ENCODE measurements around the gene SEMA3G. TPM values are rescaled to one million over a fixed set of nuclear protein-coding genes. Genes with fewer than 3 reads are reported as not detected.

The SEMA3G gene
- total RNA-seq, 1 experiment from 2014 or later, result 0.32 TPM

DNA sequence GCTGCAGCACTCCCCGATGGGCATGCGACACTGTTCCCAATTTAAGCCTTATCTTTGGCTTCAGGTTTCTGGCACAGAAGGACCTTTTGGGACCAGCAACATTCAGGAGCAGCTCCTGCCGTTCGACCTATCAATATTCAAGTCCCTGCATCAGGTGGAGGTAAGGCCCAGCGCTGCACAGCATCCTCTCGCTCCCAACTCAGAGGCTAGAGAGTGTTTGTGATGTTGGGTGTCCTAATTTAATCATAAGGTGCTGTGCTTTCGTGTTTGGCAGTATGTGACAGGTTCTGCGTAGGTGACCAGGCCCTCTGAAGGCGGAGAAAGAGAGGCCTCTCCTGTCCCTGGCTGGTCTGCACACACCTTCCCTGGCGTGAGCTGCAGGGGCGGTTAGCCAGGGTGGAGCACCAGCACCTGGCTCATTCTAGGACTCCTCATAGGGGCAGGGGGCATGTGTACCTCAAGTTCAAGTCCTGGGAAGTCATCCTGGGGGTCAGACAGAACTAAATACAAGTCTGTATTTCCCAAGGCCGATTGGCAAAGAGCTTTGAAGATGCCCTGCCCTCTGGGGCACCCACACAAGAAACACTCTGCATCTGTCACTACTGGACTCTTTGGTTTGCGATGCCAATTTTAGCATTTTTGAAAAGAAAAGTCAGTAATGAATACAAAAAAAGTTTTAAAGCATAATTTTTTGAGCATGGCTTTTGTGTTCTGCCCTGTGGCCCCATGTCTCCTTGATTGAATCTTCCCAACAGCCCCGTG, 27.5 kb upstream of the SEMA3G start:
- BruUV-seq (replicated peaks), result no TSS peak
- TF ChIP-seq, protein P1, sequence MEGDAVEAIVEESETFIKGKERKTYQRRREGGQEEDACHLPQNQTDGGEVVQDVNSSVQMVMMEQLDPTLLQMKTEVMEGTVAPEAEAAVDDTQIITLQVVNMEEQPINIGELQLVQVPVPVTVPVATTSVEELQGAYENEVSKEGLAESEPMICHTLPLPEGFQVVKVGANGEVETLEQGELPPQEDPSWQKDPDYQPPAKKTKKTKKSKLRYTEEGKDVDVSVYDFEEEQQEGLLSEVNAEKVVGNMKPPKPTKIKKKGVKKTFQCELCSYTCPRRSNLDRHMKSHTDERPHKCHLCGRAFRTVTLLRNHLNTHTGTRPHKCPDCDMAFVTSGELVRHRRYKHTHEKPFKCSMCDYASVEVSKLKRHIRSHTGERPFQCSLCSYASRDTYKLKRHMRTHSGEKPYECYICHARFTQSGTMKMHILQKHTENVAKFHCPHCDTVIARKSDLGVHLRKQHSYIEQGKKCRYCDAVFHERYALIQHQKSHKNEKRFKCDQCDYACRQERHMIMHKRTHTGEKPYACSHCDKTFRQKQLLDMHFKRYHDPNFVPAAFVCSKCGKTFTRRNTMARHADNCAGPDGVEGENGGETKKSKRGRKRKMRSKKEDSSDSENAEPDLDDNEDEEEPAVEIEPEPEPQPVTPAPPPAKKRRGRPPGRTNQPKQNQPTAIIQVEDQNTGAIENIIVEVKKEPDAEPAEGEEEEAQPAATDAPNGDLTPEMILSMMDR (IDR thresholded peaks at IDR 0.05; ENCODE audit: insufficient read depth in 1 of 2, low read depth in 1 of 2, low read length in 1 of 2, severe bottlenecking in 1 of 2, unreplicated experiment in 1 of 2), result no peak
- no peak for DNase-seq
- Histone ChIP-seq H3K9me3 (no peaks in the 10 kb centered on the region), H3K36me3 (ENCODE audit: control insufficient read depth, insufficient read depth, low read length) (peaks cover 4% of the 10 kb centered on the region), H3K4me3 (ENCODE audit: low read depth, low read length) (no peak overlapping the region), H3K27me3 (replicated peaks; ENCODE audit: control insufficient read depth, insufficient read depth, low read length) (no peaks in the 10 kb centered on the region), H3K4me1 (no peaks in the 10 kb centered on the region)
- Mint-ChIP-seq H3K27ac (ENCODE audit: unreplicated experiment) (no peak overlapping the region), H3K27me3 (ENCODE audit: insufficient read depth, unreplicated experiment) (no peaks in the 10 kb centered on the region), H3K9me3 (ENCODE audit: unreplicated experiment) (no peaks in the 10 kb centered on the region), H3K4me1 (ENCODE audit: low read depth, unreplicated experiment) (no peaks in the 10 kb centered on the region), H3K36me3 (ENCODE audit: insufficient read depth, unreplicated experiment) (peaks cover 56% of the 10 kb centered on the region), H3K4me3 (ENCODE audit: unreplicated experiment) (no peak overlapping the region)
- intact Hi-C loops (cut with micrococcal nuclease; ENCODE audit: unreplicated experiment), result no loop called here
- POLR2A ChIA-PET, result no interaction called here
- CTCF ChIA-PET, result no interaction called here

DNA sequence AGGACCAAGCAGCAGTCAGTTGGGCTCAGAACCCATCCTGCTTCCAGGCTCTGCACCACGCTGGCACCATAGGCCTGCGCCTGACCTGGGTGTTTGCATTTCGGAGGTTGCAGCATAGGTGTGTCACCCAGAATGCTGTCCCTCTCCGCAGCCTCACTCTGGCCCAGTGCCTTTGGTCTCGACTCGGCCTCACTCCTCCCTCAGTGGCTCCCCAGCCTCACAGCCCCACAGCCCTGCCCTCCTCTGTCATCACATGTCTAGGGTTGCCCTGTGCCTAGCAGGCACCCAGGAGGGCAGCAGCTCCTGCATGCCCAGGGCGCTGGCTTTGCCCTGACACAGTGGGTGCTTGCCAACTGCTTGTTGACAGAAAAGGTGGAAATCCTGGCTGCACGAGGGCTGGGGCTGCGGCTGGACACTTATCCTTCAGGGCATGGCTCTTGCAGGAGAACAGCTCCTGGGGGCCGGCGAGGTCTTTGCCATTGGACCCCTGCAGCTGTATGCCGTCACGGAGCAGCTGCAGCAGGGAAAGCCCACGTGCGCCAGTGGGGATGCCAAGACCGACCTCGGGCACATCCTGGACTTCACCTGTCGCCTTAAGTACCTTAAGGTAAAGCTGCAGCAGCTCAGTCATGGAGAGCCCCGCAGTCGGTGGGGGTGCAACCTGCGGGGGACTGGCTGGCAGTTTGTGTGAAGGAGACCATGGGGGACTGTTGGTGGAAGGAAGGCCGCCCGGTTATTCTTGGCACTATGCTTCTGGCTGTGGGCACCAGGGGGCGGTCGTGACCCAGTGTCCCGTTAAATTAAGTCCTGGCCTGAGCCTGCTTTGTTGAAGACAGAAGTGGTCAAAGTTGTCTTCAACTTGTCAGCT, 26.7 kb upstream of the SEMA3G start:
- Histone ChIP-seq H3K4me1 (no peaks in the 10 kb centered on the region), H3K36me3 (ENCODE audit: control insufficient read depth, insufficient read depth, low read length) (peaks cover 4% of the 10 kb centered on the region), H3K27me3 (replicated peaks; ENCODE audit: control insufficient read depth, insufficient read depth, low read length) (no peaks in the 10 kb centered on the region), H3K4me3 (ENCODE audit: low read depth, low read length) (no peak overlapping the region), H3K9me3 (no peaks in the 10 kb centered on the region)
- no peak overlapping the region for H3K27ac Mint-ChIP-seq (ENCODE audit: unreplicated experiment)
- TF ChIP-seq, protein P1 (IDR thresholded peaks at IDR 0.05; ENCODE audit: insufficient read depth in 1 of 2, low read depth in 1 of 2, low read length in 1 of 2, severe bottlenecking in 1 of 2, unreplicated experiment in 1 of 2), result peak; percentile 27 to 50
- H3K4me3 Mint-ChIP-seq (ENCODE audit: unreplicated experiment), result no peak overlapping the region
- no TSS peak for BruUV-seq (replicated peaks)
- H3K36me3 Mint-ChIP-seq (ENCODE audit: insufficient read depth, unreplicated experiment), result peaks cover 52% of the 10 kb centered on the region
- ChIA-PET POLR2A (no interaction called here), CTCF (no interaction called here)
- H3K4me1 Mint-ChIP-seq (ENCODE audit: low read depth, unreplicated experiment), result no peaks in the 10 kb centered on the region
- intact Hi-C loops (cut with micrococcal nuclease; ENCODE audit: unreplicated experiment), result no loop called here
- DNase-seq, result peak in 1 of 2 experiments; percentile 38
- H3K27me3 Mint-ChIP-seq (ENCODE audit: insufficient read depth, unreplicated experiment), result no peaks in the 10 kb centered on the region
- no peaks in the 10 kb centered on the region for H3K9me3 Mint-ChIP-seq (ENCODE audit: unreplicated experiment)

DNA sequence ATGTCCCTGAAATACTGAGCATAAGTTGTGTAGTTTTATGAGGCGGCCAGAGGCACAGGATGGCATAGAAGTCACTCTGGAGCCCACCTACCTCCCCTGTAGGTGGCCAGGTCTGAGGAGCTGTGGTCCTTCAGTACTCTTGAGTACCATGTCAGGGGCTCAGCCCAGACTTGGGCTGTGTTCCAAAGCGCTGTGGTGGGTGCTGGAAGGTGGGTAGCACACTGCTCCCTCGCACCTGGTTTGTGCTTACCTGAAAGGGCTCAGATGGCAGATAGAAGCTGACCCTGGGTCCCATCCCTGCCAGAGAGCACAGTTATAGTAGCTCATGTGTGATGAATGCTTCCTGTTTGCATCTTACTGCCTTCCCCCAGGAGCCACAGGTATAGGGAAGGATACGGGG, 26.0 kb upstream of the SEMA3G start:
- intact Hi-C loops (cut with micrococcal nuclease; ENCODE audit: unreplicated experiment), result no loop called here
- Mint-ChIP-seq H3K36me3 (ENCODE audit: insufficient read depth, unreplicated experiment) (peaks cover 58% of the 10 kb centered on the region), H3K4me3 (ENCODE audit: unreplicated experiment) (no peak overlapping the region), H3K9me3 (ENCODE audit: unreplicated experiment) (no peaks in the 10 kb centered on the region), H3K27ac (ENCODE audit: unreplicated experiment) (no peak overlapping the region), H3K4me1 (ENCODE audit: low read depth, unreplicated experiment) (no peaks in the 10 kb centered on the region), H3K27me3 (ENCODE audit: insufficient read depth, unreplicated experiment) (no peaks in the 10 kb centered on the region)
- BruUV-seq (replicated peaks), result no TSS peak
- Histone ChIP-seq H3K4me1 (no peaks in the 10 kb centered on the region), H3K4me3 (ENCODE audit: low read depth, low read length) (no peak overlapping the region), H3K36me3 (ENCODE audit: control insufficient read depth, insufficient read depth, low read length) (peaks cover 4% of the 10 kb centered on the region), H3K27me3 (replicated peaks; ENCODE audit: control insufficient read depth, insufficient read depth, low read length) (no peaks in the 10 kb centered on the region), H3K9me3 (no peaks in the 10 kb centered on the region)
- ChIA-PET POLR2A (no interaction called here), CTCF (no interaction called here)
- no peak for DNase-seq
- TF ChIP-seq, protein P1 (IDR thresholded peaks at IDR 0.05; ENCODE audit: insufficient read depth in 1 of 2, low read depth in 1 of 2, low read length in 1 of 2, severe bottlenecking in 1 of 2, unreplicated experiment in 1 of 2), result no peak
